Loucy (cell line): ENCODE results near the gene CCDC187.

Experiments
- H2AFZ ChIP-seq: fragments of 200-600 bp; sonication (generic); 2 replicates; pipeline ENCODE4 v1.6.0; 2016; ENCODE audit warnings: antibody characterized with exemption, mild to moderate bottlenecking, low read length, moderate library complexity
- H3F3A ChIP-seq: fragments of 200-600 bp; 2 replicates; pipeline ENCODE4 v1.6.0; 2016; ENCODE audit warnings: antibody characterized with exemption, low read depth, mild to moderate bottlenecking
- H3K27me3 ChIP-seq: fragments of 200-600 bp; sonication (generic); 2 replicates; pipeline ENCODE4 v1.6.1; 2014; ENCODE audit warnings: low read length, mild to moderate bottlenecking; ENCODE audit not compliant: insufficient read depth, poor library complexity, severe bottlenecking
- H3K36me3 ChIP-seq: fragments of 200-600 bp; sonication (generic); 2 replicates; pipeline ENCODE4 v1.6.1; 2016; ENCODE audit warnings: low read length; ENCODE audit not compliant: insufficient read depth
- H3K4me1 ChIP-seq: fragments of 200-600 bp; sonication (generic); 2 replicates; pipeline ENCODE4 v1.5.1; 2014; ENCODE audit warnings: low read length, mild to moderate bottlenecking; ENCODE audit not compliant: insufficient read depth, poor library complexity, severe bottlenecking
- H3K4me2 ChIP-seq: fragments of 200-600 bp; sonication (generic); 2 replicates; pipeline ENCODE4 v1.6.0; 2014; ENCODE audit warnings: antibody characterized with exemption, low read length, low read depth, mild to moderate bottlenecking; ENCODE audit not compliant: poor library complexity, severe bottlenecking
- H3K4me3 ChIP-seq: fragments of 200-600 bp; sonication (generic); 2 replicates; pipeline ENCODE4 v1.5.1; 2014; ENCODE audit warnings: low read length, mild to moderate bottlenecking, mixed read lengths; ENCODE audit not compliant: poor library complexity, severe bottlenecking
- H3K79me2 ChIP-seq: fragments of 200-600 bp; sonication (generic); 2 replicates; pipeline ENCODE4 v1.6.1; 2014; ENCODE audit warnings: low read length; ENCODE audit not compliant: insufficient read depth
- H3K9ac ChIP-seq: fragments of 200-600 bp; sonication (generic); 2 replicates; pipeline ENCODE4 v1.6.0; 2014; ENCODE audit warnings: mild to moderate bottlenecking, low read depth, low read length, moderate library complexity; ENCODE audit not compliant: poor library complexity, severe bottlenecking
- H3K9me2 ChIP-seq: fragments of 200-600 bp; sonication (generic); replicated peaks from 2 replicates; pipeline ENCODE4 v1.6.1; 2016; ENCODE audit warnings: low read depth, low read length, mixed read lengths
- H3K9me3 ChIP-seq: fragments of 200-600 bp; sonication (generic); 2 replicates; pipeline ENCODE4 v1.6.1; 2014; ENCODE audit warnings: mild to moderate bottlenecking, antibody characterized with exemption, low read length, low read depth; ENCODE audit not compliant: insufficient read depth
- H4K20me1 ChIP-seq: fragments of 200-600 bp; sonication (generic); 2 replicates; pipeline ENCODE4 v1.6.0; 2014; ENCODE audit warnings: antibody characterized with exemption, low read length, mild to moderate bottlenecking; ENCODE audit not compliant: insufficient read depth, poor library complexity, severe bottlenecking
- EZH2phosphoT487 ChIP-seq: fragments of 200-600 bp; IDR thresholded peaks from 2 replicates; pipeline ENCODE4 v1.6.1; 2018; ENCODE audit warnings: antibody characterized with exemption, mild to moderate bottlenecking, moderate library complexity, borderline replicate concordance
- TF ChIP-seq, protein P1 (sequence below): fragments of 200-600 bp; sonication (generic); conservative IDR thresholded peaks from 2 replicates; pipeline ENCODE4 v1.5.1; 2014; ENCODE audit warnings: mild to moderate bottlenecking, antibody characterized with exemption, low read length

The CCDC187 gene

GRCh38 chr9:136264441-136265405 lies 39.2 kb downstream of the CCDC187 start:
- Histone ChIP-seq H3K4me2 (no peak overlapping the region), H3K9me3 (no peaks in the 10 kb centered on the region)
- TF ChIP-seq EZH2phosphoT487 = no peak
- TF ChIP-seq, protein P1, sequence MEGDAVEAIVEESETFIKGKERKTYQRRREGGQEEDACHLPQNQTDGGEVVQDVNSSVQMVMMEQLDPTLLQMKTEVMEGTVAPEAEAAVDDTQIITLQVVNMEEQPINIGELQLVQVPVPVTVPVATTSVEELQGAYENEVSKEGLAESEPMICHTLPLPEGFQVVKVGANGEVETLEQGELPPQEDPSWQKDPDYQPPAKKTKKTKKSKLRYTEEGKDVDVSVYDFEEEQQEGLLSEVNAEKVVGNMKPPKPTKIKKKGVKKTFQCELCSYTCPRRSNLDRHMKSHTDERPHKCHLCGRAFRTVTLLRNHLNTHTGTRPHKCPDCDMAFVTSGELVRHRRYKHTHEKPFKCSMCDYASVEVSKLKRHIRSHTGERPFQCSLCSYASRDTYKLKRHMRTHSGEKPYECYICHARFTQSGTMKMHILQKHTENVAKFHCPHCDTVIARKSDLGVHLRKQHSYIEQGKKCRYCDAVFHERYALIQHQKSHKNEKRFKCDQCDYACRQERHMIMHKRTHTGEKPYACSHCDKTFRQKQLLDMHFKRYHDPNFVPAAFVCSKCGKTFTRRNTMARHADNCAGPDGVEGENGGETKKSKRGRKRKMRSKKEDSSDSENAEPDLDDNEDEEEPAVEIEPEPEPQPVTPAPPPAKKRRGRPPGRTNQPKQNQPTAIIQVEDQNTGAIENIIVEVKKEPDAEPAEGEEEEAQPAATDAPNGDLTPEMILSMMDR = no peak

GRCh38 chr9:136264031-136264430 lies 39.9 kb downstream of the CCDC187 start:
- Histone ChIP-seq H3K36me3 (no peaks in the 10 kb centered on the region), H3K9me2 (no peaks in the 10 kb centered on the region), H4K20me1 (no peaks in the 10 kb centered on the region), H3K79me2 (no peaks in the 10 kb centered on the region), H3K27me3 (no peaks in the 10 kb centered on the region), H3F3A (no peaks in the 10 kb centered on the region), H2AFZ (no peak overlapping the region), H3K4me1 (no peaks in the 10 kb centered on the region), H3K9me3 (no peaks in the 10 kb centered on the region), H3K4me2 (no peak overlapping the region), H3K9ac (no peak overlapping the region), H3K4me3 (no peak overlapping the region)
- TF ChIP-seq, protein P1 = no peak
- TF ChIP-seq EZH2phosphoT487 = no peak

More at GRCh38 chr9:136264441-136265405, 39.2 kb downstream of the CCDC187 start:
- Histone ChIP-seq H3K79me2 (no peaks in the 10 kb centered on the region), H3K4me3 (no peak overlapping the region), H3K4me1 (no peaks in the 10 kb centered on the region), H4K20me1 (no peaks in the 10 kb centered on the region), H3K9ac (no peak overlapping the region), H3K27me3 (no peaks in the 10 kb centered on the region), H2AFZ (no peak overlapping the region), H3F3A (no peaks in the 10 kb centered on the region), H3K36me3 (no peaks in the 10 kb centered on the region), H3K9me2 (no peaks in the 10 kb centered on the region)

DNA sequence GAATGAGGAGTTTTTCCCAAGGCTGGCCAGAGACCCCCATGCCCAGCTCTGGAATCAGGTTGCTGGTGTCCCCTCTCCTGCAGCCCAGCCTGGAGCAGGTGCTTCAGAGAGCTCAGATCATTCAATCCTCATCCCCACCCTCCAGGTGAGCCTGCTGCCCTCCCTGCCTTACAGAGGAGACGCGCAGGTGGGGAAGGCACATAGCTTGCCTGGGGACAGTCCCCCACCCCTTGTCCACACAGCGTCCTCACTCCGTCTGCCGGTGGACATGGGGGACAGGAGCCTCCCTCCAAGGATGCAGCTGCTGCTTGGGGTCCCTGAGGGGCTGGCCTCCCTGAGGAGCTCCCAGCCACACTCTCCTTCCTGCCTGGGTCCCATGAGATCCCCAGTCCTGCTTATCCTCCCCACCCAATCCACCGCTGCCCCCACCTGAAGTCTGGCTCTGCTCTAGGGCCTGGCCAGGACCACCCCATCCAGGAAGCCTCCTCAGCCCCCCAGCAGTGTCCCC lies 41.2 kb downstream of the CCDC187 start:
- TF ChIP-seq, protein P1 = no peak
- TF ChIP-seq EZH2phosphoT487 = no peak
- H3K9me2 ChIP-seq = no peaks in the 10 kb centered on the region
- no peaks in the 10 kb centered on the region for H4K20me1 ChIP-seq
- no peak overlapping the region for H2AFZ ChIP-seq
- no peaks in the 10 kb centered on the region for H3F3A ChIP-seq
- H3K36me3 ChIP-seq = no peaks in the 10 kb centered on the region
- no peaks in the 10 kb centered on the region for H3K79me2 ChIP-seq
- no peak overlapping the region for H3K4me2 ChIP-seq
- H3K9me3 ChIP-seq = no peaks in the 10 kb centered on the region
- H3K9ac ChIP-seq = no peak overlapping the region
- no peak overlapping the region for H3K4me3 ChIP-seq
- no peaks in the 10 kb centered on the region for H3K27me3 ChIP-seq
- no peaks in the 10 kb centered on the region for H3K4me1 ChIP-seq
